Esophagus muscularis mucosa (tissue), 4 donors: ENCODE results near the gene PPP2R3B. TPM values are rescaled to one million over a fixed set of nuclear protein-coding genes. Genes with fewer than 3 reads are reported as not detected.
"Not testable (repeated sequence)": the region's sequence is repeated elsewhere in the genome, so short reads cannot be mapped to it uniquely, and the experiment has no call there.

Experiments used
- DNase-seq: peaks from one replicate; pipeline ENCODE4 v3.0.0-alpha.2; 2017; ENCODE audit errors: extremely low spot score
- H3K27ac ChIP-seq, 4 donors: fragments of 200-600 bp; sonication (generic); replicated peaks in 1 of 4; 1 replicate in 3 of 4; 2 replicates in 1 of 4; pipeline ENCODE4 v1.5.1; 2016 to 2019; ENCODE audit warnings: mild to moderate bottlenecking in 1 of 4
- H3K27me3 ChIP-seq, 4 donors: fragments of 200-600 bp; sonication (generic); one replicate each; pipeline versions ENCODE4 v1.5.1 to v1.6.0; 2016 to 2019
- H3K36me3 ChIP-seq, 4 donors: fragments of 200-600 bp; sonication (generic); one replicate each; pipeline ENCODE4 v1.5.1; 2016 to 2019
- H3K4me1 ChIP-seq, 4 donors: fragments of 200-600 bp; sonication (generic); one replicate each; pipeline ENCODE4 v1.5.1; 2016 to 2019
- H3K4me3 ChIP-seq, 4 donors: fragments of 200-600 bp; sonication (generic); 1 replicate in 2 of 4; 2 replicates in 2 of 4; pipeline ENCODE4 v1.5.1; 2016 to 2019; ENCODE audit warnings: mild to moderate bottlenecking in 4 of 4, moderate library complexity in 1 of 4
- H3K9me3 ChIP-seq, 4 donors: fragments of 200-600 bp; sonication (generic); 1 replicate in 3 of 4; 2 replicates in 1 of 4; pipeline ENCODE4 v1.5.1; 2016 to 2019
- EP300 ChIP-seq: sonication (generic); formaldehyde crosslinking; IDR thresholded peaks from one replicate; pipeline ENCODE4 v1.6.1; 2017; ENCODE audit warnings: antibody characterized with exemption
- POLR2A ChIP-seq: fragments of 450-650 bp; IDR thresholded peaks from one replicate; pipeline ENCODE4 v1.6.1; 2017; ENCODE audit warnings: antibody characterized with exemption, moderate library complexity, mild to moderate bottlenecking, low read depth
- POLR2AphosphoS5 ChIP-seq, 2 donors: sonication (generic); formaldehyde crosslinking; IDR thresholded peaks; one replicate each; pipeline ENCODE4 v1.6.1; 2017; ENCODE audit warnings: antibody characterized with exemption in 2 of 2
- WGBS: methylation state at CpG from one replicate; pipeline ENCODE4 v1.1.5; 2018; 5-methylcytosine and 5-hydroxymethylcytosine counted together
- intact Hi-C: fragments of 100-400 bp; cut with DNase I; formaldehyde crosslinking; loops from one replicate; pipeline ENCODE4 v1.15.1; 2023
- total RNA-seq, 4 donors: library from RNA; depleted of rRNA; stranded (reverse); fragments of >200 nt; gene quantifications; one replicate each; pipeline versions ENCODE4 v1.1.0 to v1.2.1, GENCODE V29; 2016
- TF ChIP-seq, protein P1 (sequence below), 3 experiments: fragments of 200-600 bp in 2 of 3; fragments of 450-650 bp in 1 of 3; sonication (generic) in 2 of 3; IDR thresholded peaks; one replicate each; pipeline ENCODE4 v1.5.1; 2017 to 2019; ENCODE audit warnings: antibody characterized with exemption in 3 of 3, mild to moderate bottlenecking in 2 of 3, moderate library complexity in 1 of 3

The PPP2R3B gene
- total RNA-seq, 4 donors from 2014 or later: 4.0 to 8.3 (median 5.4) TPM

DNA sequence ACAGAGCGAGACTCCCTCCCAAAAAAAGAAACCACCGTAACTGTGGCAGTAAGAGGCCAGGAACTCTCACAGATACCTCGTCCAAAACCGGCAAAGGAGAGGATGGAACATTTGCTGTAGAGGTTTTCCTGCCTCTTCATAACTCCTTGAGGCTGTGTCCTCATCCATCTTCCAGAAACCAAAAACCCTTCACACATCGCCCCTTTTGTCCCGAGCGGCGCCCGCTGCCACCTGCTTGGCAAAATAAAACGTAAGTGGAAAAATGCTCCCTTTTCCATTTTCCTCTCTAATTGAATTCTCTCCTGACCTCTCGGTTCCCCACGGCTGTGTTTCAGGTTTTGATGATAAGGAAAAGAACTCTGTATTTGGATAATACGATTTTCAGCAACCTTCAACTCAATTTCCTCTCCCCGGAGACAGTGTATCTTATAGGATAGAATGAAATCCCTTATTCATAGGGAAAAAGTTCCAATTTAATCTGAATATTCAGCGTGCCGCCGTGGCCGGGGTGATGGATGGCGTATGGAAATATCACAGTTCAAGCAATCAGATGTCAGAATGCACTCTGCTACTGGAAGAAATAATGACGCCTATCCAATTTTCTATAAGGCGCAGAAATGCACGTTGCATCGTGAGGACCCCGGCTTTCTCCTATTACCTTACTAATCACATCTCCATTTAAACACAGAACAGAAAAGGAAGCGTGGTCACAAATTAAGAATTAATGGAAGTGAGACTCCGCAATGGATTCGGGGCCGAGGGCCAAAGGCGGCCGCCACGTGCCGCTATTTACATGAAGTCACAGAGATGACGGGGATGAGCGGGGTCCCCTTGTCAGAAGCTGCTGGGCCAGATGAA, 5.2 kb upstream of the PPP2R3B start:
- no peak overlapping the region for H3K4me3 ChIP-seq
- no peaks in the 10 kb centered on the region for H3K36me3 ChIP-seq
- TF ChIP-seq, protein P1, sequence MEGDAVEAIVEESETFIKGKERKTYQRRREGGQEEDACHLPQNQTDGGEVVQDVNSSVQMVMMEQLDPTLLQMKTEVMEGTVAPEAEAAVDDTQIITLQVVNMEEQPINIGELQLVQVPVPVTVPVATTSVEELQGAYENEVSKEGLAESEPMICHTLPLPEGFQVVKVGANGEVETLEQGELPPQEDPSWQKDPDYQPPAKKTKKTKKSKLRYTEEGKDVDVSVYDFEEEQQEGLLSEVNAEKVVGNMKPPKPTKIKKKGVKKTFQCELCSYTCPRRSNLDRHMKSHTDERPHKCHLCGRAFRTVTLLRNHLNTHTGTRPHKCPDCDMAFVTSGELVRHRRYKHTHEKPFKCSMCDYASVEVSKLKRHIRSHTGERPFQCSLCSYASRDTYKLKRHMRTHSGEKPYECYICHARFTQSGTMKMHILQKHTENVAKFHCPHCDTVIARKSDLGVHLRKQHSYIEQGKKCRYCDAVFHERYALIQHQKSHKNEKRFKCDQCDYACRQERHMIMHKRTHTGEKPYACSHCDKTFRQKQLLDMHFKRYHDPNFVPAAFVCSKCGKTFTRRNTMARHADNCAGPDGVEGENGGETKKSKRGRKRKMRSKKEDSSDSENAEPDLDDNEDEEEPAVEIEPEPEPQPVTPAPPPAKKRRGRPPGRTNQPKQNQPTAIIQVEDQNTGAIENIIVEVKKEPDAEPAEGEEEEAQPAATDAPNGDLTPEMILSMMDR (IDR thresholded peaks at IDR 0.05): no peak
- TF ChIP-seq POLR2AphosphoS5 (IDR thresholded peaks at IDR 0.05) (no peak), EP300 (no peak), POLR2A (no peak)
- peaks cover 0 to 9% (median 7%) of the 10 kb centered on the region in 4 donors for H3K4me1 ChIP-seq
- H3K27me3 ChIP-seq: no peaks in the 10 kb centered on the region
- WGBS: 88% methylated on average over 34 of the region's 34 CpGs
- no peak for DNase-seq
- no peaks in the 10 kb centered on the region for H3K9me3 ChIP-seq
- H3K27ac ChIP-seq: no peak overlapping the region
- intact Hi-C loops: no loop called here

GRCh38 chrX:390459-390858, 3.8 kb upstream of the PPP2R3B start:
- no peak for DNase-seq
- H3K4me3 ChIP-seq: no peak overlapping the region
- H3K36me3 ChIP-seq: no peaks in the 10 kb centered on the region
- no peaks in the 10 kb centered on the region for H3K9me3 ChIP-seq
- no peak overlapping the region for H3K27ac ChIP-seq
- peaks cover 6 to 19% (median 17%) of the 10 kb centered on the region in 4 donors for H3K4me1 ChIP-seq
- WGBS: 92% methylated on average over 12 of the region's 13 CpGs
- no peak for TF ChIP-seq POLR2AphosphoS5 (IDR thresholded peaks at IDR 0.05)
- TF ChIP-seq, protein P1 (IDR thresholded peaks at IDR 0.05): no peak
- TF ChIP-seq EP300: no peak
- TF ChIP-seq POLR2A: no peak
- no peaks in the 10 kb centered on the region for H3K27me3 ChIP-seq
- intact Hi-C loops: no loop called here

DNA sequence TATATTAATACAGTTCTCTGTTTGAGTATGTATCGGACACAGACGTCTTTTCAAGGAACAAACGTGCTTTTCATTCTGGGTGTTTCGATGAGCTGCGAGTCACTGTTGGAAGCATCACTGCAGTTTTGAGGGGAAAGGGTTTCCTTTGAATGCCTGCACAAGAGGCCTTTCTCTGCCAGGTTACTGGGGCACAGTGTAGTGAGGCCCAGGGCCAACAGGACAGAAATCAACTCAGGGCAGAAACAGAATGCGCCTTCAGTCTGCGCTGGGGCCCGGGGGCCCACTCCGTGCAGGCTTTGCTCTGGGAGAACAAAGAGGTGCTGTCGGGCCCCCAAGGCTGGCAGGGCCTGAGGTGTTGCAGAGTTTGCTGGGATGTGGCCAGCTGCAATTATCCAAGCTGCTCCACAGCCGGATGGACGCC, 2.3 kb upstream of the PPP2R3B start:
- DNase-seq: no peak
- H3K4me1 ChIP-seq: peaks cover 6 to 19% (median 17%) of the 10 kb centered on the region in 4 donors
- H3K4me3 ChIP-seq: no peak overlapping the region
- no peaks in the 10 kb centered on the region for H3K9me3 ChIP-seq
- H3K27ac ChIP-seq: no peak overlapping the region
- TF ChIP-seq POLR2A: no peak
- TF ChIP-seq EP300: no peak
- TF ChIP-seq POLR2AphosphoS5 (IDR thresholded peaks at IDR 0.05): no peak
- no peaks in the 10 kb centered on the region for H3K36me3 ChIP-seq
- intact Hi-C loops: no loop called here
- H3K27me3 ChIP-seq: no peaks in the 10 kb centered on the region
- 84% methylated on average over 10 of the region's 12 CpGs for WGBS

- intact Hi-C loops: loop anchor here (2.0 kb wide), 1 partner anchor 69 kb away; the partner anchor contains the start of gene GTPBP6
- H3K9me3 ChIP-seq: no peaks in the 10 kb centered on the region
- no peaks in the 10 kb centered on the region for H3K27me3 ChIP-seq
- peaks cover 6 to 19% (median 17%) of the 10 kb centered on the region in 4 donors for H3K4me1 ChIP-seq
- TF ChIP-seq EP300: no peak
- TF ChIP-seq POLR2AphosphoS5 (IDR thresholded peaks at IDR 0.05): no peak
- TF ChIP-seq, protein P1 (IDR thresholded peaks at IDR 0.05): no peak
- no peak for TF ChIP-seq POLR2A
- DNase-seq: no peak
- H3K36me3 ChIP-seq: no peaks in the 10 kb centered on the region
- H3K27ac ChIP-seq: peak overlapping the region; percentile 95 to 99 (median 98)
- peak overlapping the region; percentile 76 to 100 (median 84) for H3K4me3 ChIP-seq
- 75% methylated on average over 14 of the region's 14 CpGs for WGBS
These were observed 1.0 kb upstream of the PPP2R3B start for GRCh38 chrX:387729-388128.

GRCh38 chrX:386239-386767, 404 bp downstream of the PPP2R3B start:
- peaks cover 6 to 19% (median 17%) of the 10 kb centered on the region in 4 donors for H3K4me1 ChIP-seq
- H3K27ac ChIP-seq: peak overlapping the region; percentile 95 to 99 (median 98)
- no peak for DNase-seq
- TF ChIP-seq, protein P1 (IDR thresholded peaks at IDR 0.05): no peak
- TF ChIP-seq POLR2AphosphoS5 (IDR thresholded peaks at IDR 0.05): no peak
- no peak for TF ChIP-seq EP300
- no peak for TF ChIP-seq POLR2A
- no peaks in the 10 kb centered on the region for H3K27me3 ChIP-seq
- no peaks in the 10 kb centered on the region for H3K9me3 ChIP-seq
- H3K4me3 ChIP-seq: peak overlapping the region; percentile 76 to 100 (median 84)
- no peaks in the 10 kb centered on the region for H3K36me3 ChIP-seq
- intact Hi-C loops: loop anchor here (2.0 kb wide), 1 partner anchor 68 kb away; the partner anchor contains the start of gene GTPBP6
- WGBS: 1% methylated on average over 8 of the region's 57 CpGs

- H3K4me1 ChIP-seq: peaks cover 6 to 19% (median 17%) of the 10 kb centered on the region in 4 donors
- DNase-seq, H3K27ac ChIP-seq, H3K36me3 ChIP-seq, H3K27me3 ChIP-seq, H3K9me3 ChIP-seq: not testable (repeated sequence)
- whole genome bisulfite sequencing: 61% methylated on average over 12 of the region's 12 CpGs
- H3K4me3 ChIP-seq: peak overlapping the region; percentile 76 to 100 (median 84)
- intact Hi-C loops: loop anchor here (2.0 kb wide), 1 partner anchor 67 kb away; the partner anchor contains the start of gene GTPBP6
These were observed 971 bp downstream of the PPP2R3B start for GRCh38 chrX:385736-386135.
